ENCODE measurements around the gene MYLK2.
A peak's percentile ranks its signal among the peaks of the same experiment; 100 is the strongest.
"Not testable (repeated sequence)": the region's sequence is repeated elsewhere in the genome, so short reads cannot be mapped to it uniquely, and the experiment has no call there.

MYLK2 gene

DNA sequence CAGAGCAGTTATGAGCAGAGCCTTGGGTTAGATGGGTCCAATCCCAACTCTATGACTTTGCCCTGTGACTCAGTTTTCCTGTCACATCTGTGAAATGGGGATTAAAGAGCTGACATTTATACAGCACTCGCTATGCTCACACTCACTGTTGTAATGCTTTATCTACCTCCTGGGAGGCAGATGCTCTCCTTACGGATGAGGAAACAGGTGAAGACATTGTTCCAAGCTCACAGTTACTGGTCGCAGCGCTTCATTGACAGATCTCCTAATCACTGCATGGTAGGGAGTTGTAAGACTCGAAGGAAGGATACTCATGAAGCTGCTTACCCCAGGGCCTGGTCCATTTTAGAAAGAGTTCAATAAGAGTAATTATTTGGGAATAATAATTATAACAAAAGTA lies 2.9 kb upstream of the MYLK2 start:
- DNase-seq, result no peak

DNA sequence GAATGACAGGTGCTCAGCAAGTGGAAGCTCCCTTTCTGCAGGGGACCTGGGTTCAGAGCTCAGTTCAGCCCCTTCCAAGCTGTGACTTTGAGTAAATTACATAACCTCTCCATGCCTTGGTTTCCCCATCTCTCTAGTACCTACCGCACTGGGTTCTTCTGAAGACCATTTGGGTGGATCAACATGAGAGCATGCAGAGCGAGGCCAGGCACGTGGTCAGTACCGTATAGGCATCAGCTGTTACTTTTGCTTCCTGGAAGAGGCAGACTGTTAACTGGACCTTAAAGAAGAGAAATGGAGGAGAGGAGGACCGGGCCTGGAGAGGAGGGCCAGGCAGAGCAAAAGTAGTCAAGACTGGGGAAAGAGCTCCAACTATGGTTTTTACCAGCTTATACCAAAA lies 1.7 kb upstream of the MYLK2 start:
- DNase-seq, result no peak

DNA sequence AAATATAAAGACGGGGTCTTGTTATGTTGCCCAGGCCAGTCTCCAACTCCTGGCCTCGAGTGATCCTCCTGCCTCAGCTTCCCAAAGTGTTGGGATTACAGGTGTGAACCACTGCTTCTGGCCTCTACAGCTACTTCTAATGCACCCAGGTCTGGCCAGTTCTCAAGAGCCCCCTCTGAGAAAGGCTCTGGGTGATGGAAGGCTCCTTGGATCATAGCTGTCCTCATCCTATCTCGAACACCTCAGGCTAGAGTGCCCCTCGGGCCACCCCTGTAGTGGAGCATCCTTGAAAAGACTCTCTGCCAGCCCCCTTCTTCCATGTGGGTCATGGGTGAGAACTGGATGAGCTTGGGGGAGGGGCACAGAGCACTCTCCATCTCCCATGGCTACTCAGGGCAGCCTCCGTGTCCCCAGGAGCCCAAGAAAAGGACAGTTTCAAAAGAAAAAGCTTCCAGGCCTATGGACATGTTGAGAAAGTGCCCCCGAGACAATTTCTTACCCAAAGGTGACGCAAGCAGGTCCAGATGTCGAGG lies 714 bp upstream of the MYLK2 start:
- no peak for DNase-seq

DNA sequence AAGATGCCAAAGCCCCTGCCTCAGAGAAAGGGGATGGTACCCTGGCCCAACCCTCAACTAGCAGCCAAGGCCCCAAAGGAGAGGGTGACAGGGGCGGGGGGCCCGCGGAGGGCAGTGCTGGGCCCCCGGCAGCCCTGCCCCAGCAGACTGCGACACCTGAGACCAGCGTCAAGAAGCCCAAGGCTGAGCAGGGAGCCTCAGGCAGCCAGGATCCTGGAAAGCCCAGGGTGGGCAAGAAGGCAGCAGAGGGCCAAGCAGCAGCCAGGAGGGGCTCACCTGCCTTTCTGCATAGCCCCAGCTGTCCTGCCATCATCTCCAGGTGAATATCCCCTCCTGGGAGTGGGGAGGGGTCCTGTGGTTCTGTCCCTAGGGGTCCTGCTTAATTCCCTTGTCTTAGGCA lies 1.1 kb downstream of the MYLK2 start:
- DNase-seq, result no peak

DNA sequence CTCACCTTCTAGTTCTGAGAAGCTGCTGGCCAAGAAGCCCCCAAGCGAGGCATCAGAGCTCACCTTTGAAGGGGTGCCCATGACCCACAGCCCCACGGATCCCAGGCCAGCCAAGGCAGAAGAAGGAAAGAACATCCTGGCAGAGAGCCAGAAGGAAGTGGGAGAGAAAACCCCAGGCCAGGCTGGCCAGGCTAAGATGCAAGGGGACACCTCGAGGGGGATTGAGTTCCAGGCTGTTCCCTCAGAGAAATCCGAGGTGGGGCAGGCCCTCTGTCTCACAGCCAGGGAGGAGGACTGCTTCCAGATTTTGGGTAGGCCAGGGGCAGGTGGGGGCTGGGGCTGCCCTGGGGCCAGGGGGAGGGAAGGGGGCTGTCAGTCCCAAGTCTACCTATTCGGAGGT lies 2.3 kb downstream of the MYLK2 start:
- no peak for DNase-seq

DNA sequence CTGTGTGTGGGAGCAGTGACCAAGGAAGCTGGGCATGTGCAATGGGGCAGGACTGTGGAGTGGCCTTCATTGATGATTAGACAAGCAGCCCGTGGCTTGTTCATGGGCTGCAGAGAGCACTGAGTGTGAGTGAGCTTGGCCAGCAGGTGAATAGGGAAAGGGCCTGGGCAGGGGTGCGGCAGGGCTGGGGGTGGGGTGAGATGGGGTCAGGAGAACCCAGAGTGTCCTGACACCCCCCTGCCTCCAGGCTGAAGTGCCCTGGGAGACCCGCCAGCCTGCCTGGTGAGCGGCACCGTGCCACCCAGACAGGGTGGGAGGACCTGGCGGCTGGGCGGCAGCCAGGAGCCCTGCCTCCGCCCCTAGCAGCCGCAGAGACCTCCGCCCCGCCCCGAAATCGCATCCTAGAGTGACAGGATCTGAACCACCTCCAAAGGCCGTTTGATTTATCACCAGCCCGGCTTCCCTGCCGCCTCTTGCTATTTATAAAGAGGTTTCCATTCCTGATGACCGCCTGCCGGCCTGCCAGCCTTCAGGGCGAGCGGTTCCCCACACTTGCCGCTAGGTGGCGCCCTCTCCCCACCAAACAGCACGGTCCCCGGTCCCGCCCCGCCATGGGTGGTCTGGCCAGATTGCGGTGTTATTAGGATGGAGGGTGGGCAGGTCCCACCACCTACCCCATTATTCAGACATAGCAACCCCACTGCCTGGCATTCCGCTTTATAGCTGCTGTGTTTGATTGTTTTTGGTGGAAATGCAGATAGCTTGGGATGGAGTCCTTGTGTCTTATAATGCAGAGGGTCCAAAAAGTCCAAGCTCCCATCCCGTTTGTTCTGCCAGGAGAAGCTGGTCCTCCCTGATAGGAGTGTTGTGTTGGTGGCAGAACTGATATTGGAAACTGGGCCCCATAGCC lies 3.5 kb downstream of the MYLK2 start:
- peak; percentile 83 for DNase-seq

DNA sequence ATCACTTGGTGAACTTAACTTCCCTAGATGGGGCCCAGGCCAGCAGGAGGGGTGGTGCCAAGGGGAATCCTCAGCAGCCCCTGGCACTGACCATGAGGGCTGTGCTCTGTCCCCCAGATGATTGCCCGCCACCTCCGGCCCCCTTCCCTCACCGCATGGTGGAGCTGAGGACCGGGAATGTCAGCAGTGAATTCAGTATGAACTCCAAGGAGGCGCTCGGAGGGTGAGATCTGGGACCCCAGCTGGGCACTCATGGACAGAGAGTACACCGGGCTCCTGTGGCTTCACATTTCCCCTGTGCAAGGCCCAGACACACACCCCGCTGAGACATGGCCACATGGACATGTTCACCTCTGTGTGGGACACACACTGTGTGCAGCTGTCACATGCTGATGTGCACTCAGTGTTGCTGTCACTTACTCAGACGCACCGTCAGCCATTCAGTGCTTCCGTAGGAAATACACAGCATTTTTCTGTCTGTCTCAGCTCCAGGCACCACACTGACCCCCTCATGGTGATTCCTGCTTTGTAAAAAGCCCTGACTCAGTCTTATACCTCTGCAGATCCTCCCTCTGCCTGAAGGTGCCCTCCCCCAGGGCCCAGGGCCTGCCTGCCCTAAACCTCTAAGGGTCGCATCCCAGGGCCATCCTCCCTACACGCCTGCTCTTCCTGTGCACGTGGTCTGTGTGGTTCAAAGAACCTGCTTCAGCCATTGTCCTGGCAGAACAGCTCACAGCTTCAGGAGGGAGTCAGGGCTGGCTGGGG lies 4.4 kb downstream of the MYLK2 start:
- no peak for DNase-seq

DNA sequence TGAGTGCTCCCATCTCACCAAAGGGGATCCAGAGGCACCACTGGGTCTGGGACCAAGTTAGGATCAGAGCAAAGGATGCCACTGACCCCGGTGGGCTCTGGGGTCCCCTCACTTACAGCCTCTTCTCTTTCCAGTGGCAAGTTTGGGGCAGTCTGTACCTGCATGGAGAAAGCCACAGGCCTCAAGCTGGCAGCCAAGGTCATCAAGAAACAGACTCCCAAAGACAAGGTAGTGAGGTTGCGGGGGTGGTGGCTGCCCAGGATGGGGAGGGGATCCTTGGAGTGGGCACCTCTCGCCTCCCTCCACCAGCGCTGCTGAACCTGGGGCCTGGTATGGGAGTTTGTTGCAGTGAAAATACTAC lies 4.9 kb downstream of the MYLK2 start:
- DNase-seq, result no peak

DNA sequence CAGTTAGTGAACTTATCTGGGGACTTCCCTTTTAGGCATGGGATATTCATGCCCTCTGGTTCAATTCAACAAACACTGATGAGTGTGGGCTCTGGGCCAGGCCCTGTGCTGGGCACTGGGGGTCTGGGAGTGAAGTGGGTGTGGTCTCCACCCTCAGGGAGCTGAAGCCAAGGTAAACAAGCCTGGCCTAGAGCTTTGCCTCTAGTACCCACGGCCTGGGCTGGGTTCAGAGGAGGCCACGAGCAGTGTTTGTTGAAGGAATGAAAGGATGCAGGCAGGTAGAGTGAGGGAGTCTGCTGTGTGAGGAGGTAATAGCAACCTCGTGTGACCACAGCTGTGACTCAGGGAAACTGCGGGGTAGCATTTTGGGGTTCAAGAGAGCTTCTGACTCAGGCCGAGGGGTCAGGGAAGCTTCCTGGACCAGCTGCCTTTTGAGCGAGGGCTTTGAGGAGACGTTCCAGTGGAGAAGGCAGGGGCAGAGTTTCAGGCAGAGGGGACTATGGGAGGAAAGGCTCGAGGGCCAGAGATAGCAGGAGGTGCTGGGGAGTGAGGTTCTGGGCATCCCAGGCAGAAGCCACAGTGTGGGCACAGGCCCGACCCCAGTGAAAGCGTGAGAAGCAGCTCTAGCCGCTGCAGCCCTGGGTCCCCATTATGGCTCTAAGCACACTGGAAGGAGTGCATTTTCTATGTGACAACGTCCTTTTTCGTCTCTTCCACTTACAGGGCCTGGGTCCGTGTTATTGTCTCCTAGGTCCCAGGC lies 5.6 kb downstream of the MYLK2 start:
- no peak for DNase-seq

DNA sequence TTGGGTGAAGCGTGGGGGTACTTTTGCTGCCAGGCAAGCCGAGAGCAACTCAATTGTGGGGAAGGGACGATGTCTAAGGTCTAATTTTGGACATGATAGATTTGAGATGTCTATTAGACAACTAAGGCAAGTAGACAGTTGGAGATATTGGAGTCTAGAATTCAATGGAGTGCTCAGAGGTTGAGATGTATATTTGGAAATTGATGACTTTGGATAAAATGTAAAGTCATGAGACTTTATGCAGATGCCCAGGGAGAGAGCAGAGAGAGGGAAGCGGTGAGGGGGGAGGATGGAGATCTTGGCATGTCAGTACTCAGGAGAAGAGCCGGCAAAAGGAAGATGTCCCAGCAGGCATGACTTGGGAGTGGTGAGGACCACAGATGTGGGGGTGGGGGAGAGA lies 6.9 kb downstream of the MYLK2 start:
- DNase-seq, result no peak

DNA sequence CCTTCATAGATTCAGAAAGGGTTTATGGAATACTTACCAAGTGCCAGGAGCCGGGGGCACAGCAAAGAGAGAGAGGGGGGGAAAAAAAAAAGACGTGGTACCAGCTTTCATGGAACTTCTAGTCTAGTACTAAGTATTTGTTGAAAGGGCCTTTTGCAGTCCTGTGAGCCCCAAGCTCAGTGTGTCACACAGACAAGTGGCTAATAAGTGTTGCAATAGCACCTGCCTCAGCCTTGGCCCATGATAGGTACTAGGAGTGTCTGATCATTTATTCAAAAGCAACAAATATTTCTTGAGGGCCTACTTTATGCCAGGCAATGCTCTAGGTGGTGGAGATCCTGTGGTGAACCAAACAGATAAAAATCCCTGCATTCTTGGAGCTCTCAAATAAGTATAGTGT lies 7.9 kb downstream of the MYLK2 start:
- no peak for DNase-seq

DNA sequence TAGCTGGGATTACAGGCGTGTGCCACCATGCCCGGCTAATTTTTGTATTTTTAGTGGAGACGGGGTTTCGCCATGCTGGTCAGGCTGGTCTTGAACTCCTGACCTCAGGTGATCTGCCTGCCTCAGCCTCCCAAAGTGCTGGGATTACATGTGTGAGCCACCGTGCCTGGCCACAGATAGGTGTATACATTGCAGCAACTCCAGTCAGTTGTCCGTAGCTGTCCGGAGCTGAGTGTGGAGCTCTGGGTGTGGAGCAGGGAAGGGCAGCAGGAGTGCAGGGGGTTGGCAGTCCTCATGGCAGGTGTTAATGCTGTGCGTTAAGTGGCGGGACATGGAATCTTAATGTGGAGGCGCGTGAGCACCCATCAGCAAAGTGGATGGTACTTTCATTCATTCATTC lies 8.9 kb downstream of the MYLK2 start:
- not testable (repeated sequence) for DNase-seq

DNA sequence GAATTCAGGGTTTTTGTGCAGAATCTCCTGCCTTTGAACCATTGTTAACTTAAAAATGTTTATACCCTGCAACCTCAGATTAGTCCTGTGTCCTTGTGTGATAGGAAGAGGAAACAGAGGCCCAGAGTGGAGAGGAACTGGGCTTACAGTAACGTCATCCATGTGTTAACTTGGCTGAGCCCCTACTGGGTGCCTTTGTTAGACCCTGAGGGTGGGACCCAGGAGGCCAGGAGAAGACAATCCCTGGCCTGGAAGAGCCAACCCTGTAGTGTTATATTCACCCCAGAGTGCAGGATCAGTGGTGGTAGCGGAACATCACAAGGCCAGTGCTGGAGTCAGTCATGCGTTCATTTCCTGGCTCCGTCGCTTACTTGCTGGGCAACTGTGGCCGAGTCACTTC lies 10.6 kb downstream of the MYLK2 start:
- DNase-seq, result no peak

DNA sequence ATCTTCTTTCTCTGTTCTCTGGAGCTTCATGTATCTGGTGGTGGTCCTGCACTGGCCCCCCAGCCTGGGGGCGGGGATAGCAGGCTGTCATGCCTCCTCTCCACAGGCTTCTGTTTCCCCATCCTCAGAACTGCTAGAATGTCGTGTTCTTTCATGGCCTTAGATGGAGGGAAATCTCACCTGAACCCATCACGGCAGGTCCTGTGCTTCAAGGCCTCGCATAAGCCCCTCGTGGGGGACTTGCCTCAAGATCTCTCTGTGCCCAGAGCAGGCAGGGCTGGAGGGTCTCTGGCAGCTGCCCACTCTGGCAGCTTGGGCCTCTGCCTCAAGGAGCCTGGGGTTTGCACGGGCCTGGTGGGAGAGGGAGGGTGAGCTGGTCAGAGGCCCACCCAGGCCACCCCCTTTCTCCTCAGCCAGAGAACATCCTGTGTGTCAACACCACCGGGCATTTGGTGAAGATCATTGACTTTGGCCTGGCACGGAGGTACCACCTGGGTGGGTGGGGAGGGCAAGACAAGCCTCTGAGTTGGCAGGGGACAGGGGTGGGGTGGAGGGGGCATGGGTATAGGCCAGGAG lies 11.3 kb downstream of the MYLK2 start:
- no peak for DNase-seq

DNA sequence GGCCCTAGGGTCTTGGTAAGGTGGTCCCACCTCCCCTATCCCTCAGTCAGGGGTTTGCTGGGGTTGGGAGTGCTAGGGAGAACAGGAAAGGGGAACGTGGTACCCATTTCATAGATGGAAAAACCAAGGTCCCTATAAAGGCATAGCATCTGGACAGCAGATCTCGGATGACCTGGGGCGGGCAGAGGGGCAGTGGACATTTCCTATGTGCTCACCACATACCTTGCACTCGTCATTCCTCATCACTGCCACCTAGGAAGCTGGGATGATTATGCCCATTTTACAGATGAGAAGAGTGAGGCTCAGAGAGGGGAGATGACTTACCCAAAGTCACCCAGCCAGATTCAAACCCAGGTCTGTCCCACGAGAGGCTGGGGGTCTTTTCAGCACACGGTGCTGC lies 12.1 kb downstream of the MYLK2 start:
- DNase-seq, result no peak

DNA sequence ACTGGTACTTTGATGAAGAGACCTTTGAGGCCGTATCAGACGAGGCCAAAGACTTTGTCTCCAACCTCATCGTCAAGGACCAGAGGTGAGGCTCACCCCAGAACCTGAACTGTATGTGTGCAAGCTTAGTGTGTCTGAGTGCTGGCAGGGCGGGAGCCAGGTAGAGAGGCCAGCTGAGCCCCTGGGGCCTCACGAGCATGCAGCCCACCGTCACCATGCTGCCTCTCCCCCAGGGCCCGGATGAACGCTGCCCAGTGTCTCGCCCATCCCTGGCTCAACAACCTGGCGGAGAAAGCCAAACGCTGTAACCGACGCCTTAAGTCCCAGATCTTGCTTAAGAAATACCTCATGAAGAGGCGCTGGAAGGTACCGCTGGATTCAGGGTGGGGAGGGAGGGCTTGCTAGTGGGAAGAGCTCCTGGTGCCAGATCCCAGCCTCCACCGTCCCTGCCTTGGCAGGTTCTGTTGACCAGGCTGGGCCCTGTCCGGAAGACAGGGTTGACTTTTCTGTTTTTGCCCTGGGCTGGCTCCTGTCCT lies 12.7 kb downstream of the MYLK2 start:
- DNase-seq, result no peak

DNA sequence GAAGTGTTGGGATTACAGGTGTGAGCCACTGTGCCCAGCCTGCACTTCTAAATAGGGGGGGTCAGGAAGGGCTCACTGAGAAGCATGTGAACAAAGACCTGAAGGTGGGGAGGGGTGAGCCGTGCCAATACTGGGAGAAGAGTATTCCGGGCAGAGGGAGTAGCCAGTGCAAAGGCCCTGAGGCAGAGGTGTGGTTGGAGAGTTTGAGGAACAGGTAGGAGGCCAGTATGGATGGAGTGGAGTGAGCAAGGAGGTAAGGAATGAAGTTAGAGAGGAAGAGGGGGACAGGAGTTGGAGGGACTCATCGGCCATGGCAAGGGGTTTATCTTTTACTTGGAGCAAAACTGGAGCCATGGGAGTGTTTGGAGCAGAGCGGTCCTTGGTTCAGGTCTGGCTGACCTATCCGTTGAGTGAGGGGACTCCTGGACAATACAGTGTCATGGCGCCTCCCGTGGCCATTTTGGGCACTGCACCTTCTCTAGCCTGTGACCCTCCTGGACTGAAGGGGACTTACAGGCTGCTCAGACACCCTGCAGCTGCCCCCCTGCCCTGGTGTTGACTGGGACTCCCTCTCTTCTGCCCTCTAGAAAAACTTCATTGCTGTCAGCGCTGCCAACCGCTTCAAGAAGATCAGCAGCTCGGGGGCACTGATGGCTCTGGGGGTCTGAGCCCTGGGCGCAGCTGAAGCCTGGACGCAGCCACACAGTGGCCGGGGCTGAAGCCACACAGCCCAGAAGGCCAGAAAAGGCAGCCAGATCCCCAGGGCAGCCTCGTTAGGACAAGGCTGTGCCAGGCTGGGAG lies 14.2 kb downstream of the MYLK2 start:
- peak; percentile 5 for DNase-seq

DNA sequence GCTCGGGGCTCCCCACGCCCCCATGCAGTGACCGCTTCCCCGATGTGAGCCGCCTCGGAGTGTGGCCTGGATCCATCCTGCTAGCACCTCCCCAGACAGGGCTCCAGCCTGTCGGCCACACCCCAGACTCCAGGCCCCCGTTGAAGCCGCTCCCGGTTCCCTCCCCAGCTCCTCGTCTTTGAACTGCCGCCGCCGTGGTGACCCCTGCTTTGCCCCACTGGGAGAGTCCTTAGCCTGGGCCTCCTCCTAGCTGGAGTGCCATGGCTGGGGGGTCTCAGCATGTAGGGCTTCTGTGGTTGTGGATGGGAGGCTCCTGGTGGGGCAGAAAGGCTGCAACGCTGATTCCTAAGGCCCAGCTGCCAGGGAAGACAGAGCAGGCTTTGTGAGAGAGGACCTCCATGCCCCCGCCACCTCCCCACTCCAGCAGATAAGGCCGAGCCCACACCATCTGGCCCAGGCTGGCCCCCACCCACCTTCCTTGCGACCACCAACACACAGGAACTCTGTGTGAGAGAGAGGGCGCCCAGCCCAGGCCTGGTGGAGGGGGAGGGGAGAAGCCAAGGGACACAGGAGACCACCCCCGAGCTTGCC lies 14.9 kb downstream of the MYLK2 start:
- no peak for DNase-seq

DNA sequence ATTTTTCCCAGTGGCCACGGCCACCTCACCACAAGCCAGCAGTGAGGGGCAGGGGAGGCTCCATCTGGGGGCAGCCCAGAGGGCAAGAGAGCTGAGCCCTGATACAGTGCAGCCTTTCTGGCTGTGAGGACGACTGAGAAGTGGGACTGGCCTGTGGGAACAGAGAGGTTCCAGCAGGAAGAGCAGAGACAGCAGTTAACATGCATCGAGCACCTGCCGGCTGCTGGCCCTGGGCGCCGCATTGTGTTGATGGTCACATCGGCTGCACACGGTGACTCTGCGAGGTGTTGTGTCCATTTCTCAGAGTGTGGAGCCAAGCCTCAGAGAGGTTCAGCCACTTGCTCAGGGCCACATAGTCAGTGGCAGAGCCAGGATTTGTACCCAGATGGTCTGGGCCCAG lies 16.4 kb downstream of the MYLK2 start:
- no peak for DNase-seq

DNA sequence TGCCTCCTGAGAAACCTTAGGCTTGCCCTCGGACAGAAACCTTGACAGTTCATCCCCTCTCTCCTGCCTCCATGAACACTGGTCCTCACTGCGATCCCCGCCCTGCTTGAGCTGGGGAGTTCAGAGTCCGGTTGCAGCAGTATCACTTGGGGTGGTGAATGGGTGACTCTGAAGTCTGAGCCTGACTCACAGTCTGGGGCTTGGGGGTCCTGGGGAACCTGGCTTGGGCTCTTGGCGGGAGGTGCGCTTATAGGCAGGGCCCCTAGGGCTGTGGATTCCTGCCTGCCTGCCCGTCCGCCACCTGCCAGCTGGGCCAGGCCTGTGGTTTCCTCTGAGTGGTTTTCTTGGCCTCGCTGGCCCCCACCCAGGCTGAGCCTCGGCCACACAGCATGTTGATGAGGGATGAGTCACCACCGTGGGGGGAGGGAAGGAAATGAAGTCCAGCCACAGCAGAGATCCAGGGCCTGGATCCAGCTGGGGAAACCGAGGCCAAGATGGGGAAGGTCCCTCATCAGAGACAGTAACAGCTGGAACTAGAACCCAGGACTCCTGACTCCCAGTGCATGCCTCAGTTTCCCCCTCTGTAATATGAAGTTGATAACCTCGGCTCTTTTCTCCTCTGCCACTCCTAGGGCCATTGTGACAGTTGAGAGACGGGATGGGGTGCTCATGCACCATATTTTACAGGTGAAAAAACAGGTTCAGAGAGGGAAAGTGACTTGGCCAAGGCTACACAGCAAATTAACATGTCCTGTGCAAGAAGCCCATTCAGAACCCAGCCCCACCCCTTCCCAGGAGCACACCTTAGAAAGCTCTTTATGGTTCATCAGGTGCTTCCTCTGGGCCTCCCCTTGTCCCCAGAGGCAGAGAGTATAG lies 17.1 kb downstream of the MYLK2 start:
- DNase-seq, result no peak
